ENCODE measurements around the gene DYNLT4.
"Not testable (repeated sequence)": the region's sequence is repeated elsewhere in the genome, so short reads cannot be mapped to it uniquely, and the experiment has no call there.

The DYNLT4 gene

GRCh38 chr1:44828841-44829440 is 21.8 kb upstream of the DYNLT4 start:
- no peak for DNase-seq (ENCODE audit: low read depth in 2 of 2)

GRCh38 chr1:44828003-44828651 is 21.0 kb upstream of the DYNLT4 start:
- no peak for DNase-seq (ENCODE audit: low read depth in 2 of 2)

GRCh38 chr1:44827197-44828002 is 20.2 kb upstream of the DYNLT4 start:
- DNase-seq (ENCODE audit: low read depth in 2 of 2) = no peak

GRCh38 chr1:44826375-44827196 is 19.4 kb upstream of the DYNLT4 start:
- no peak for DNase-seq (ENCODE audit: low read depth in 2 of 2)

GRCh38 chr1:44824392-44824791 is 17.2 kb upstream of the DYNLT4 start:
- DNase-seq (ENCODE audit: low read depth in 2 of 2) = not testable (repeated sequence)

- no peak for DNase-seq (ENCODE audit: low read depth in 2 of 2)
These were observed 15.9 kb upstream of the DYNLT4 start for GRCh38 chr1:44822981-44823451.

- DNase-seq (ENCODE audit: low read depth in 2 of 2) = no peak
These were observed 15.1 kb upstream of the DYNLT4 start for GRCh38 chr1:44822131-44822701.

GRCh38 chr1:44821240-44821715 is 14.1 kb upstream of the DYNLT4 start:
- DNase-seq (ENCODE audit: low read depth in 2 of 2) = no peak

- DNase-seq (ENCODE audit: low read depth in 2 of 2) = no peak
These were observed 13.4 kb upstream of the DYNLT4 start for GRCh38 chr1:44820328-44821239.

- DNase-seq (ENCODE audit: low read depth in 2 of 2) = peak; percentile 75 to 81
These were observed 12.6 kb upstream of the DYNLT4 start for GRCh38 chr1:44819608-44820327.

GRCh38 chr1:44819196-44819607 is 12.1 kb upstream of the DYNLT4 start:
- no peak for DNase-seq (ENCODE audit: low read depth in 2 of 2)

- DNase-seq (ENCODE audit: low read depth in 2 of 2) = no peak
These were observed 10.8 kb upstream of the DYNLT4 start for GRCh38 chr1:44817771-44818495.

- DNase-seq (ENCODE audit: low read depth in 2 of 2) = no peak
These were observed 10.2 kb upstream of the DYNLT4 start for GRCh38 chr1:44817307-44817706.

GRCh38 chr1:44815926-44816325 is 8.8 kb upstream of the DYNLT4 start:
- DNase-seq (ENCODE audit: low read depth in 2 of 2) = not testable (repeated sequence)

- DNase-seq (ENCODE audit: low read depth in 2 of 2) = no peak
These were observed 5.8 kb upstream of the DYNLT4 start for GRCh38 chr1:44812822-44813543.

GRCh38 chr1:44811234-44811633 is 4.1 kb upstream of the DYNLT4 start:
- no peak for DNase-seq (ENCODE audit: low read depth in 2 of 2)

GRCh38 chr1:44810762-44811105 is 3.6 kb upstream of the DYNLT4 start:
- DNase-seq (ENCODE audit: low read depth in 2 of 2) = not testable (repeated sequence)

GRCh38 chr1:44810101-44810761 is 3.1 kb upstream of the DYNLT4 start:
- no peak for DNase-seq (ENCODE audit: low read depth in 2 of 2)

Measured in stimulated activated CD8-positive, alpha-beta memory T cell treated with anti-CD3 and anti-CD28 coated beads, Interleukin-15, amount 100 ng/mL, for 48 hours (primary cell).